Activated effector memory CD4-positive, alpha-beta T cell treated with Interleukin-2 at 50 U/mL for 16 hours (primary cell): Measurements from ENCODE around the gene PHEX.

ENCODE experiments used
- DNase-seq: peaks from one replicate; pipeline ENCODE4 v3.0.0-alpha.2; 2020

The PHEX gene

DNA sequence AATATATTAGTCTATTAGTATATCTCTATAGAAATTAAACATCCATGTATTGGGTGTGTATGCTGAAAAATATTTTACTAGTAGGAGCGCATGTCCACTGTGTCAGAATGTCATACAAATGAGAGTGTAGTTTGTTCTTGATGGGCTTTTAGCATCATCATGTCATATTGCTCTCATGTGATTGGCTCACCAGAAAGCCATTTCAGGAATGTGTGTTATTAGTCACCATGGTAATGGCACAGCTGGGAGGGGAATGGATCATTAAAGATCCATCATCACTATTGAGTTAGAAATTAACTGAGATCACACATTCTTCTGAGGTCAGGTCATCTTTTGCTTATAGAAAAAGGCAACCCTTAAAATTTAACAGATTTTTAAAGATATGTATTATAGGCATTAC lies 77.3 kb downstream of the PHEX start:
- DNase-seq: no peak

DNA sequence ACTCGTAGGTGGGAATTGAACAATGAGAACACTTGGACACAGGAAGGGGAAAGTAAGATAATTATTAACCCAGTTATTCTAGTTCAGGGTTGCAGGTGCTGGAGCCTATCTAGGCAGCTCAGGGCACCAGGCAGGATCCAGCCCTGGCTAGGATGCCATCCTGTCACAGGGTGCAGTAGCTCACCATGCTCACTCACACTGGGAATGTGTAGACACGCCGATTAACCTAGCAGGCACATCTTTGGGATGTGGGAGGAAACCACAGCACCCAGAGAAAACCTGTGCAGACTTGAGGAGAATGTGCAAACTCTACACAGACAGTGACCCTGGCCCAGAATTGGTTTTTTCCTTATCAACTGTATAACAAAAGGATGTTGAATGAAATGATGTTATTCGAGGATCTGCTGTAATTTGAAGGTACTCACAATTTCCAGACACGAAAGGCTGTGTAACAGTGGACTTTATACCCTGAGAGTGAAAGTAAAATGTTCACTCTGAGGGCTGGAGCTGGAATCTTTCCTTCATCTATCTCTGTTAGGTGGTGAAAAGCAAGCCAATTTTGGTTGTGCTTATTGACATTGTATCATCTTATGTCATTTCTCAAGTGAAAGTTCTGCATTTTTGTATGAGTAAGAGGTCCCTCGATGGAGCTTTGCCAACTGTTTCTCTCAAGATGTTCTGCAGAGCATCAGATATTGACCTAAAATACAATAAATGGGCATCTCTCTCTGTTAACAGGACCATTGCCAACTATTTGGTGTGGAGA lies 78.8 kb downstream of the PHEX start:
- no peak for DNase-seq

DNA sequence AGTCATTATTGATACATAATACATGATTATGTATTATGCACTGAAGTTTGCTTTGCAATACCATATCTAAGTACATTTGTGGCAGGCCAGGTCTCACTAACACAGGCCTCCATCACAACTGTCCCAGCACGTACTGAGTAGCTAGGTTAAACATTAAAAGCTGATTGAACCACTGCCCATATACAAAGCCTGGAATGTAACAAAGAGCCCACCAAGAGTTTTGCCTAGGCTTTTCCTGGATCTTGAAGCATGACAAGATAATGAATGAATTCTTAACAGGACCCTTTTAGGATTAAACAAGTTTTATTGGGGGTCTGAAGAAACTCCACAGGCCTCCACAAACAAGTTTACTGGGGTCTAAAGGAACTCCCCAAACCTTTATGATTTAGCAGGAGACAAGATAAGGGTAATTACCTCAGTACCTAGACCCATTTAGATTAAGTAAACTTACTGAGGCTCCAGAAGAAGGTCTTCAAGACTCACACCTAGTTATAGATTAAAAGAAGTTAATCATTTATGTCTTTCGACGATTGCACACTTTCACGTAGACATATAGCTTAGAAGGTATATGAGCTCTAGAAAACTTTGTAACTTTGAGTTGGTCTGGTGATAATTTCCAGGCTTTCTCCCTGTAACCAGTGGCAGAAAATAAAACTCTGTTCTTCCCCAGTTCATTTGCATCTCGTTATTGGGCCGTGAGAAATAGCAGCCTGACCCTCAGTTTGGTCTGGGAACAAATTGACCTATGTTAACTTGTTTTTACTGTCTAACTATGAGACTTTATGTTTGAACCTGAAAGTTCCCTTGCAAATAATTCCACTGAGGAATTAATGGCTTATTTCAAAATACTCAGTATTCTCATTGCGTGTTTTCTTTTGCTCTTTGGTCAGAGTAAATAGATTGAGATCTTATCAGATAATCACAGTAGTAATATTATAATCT lies 84.8 kb downstream of the PHEX start:
- DNase-seq: no peak

DNA sequence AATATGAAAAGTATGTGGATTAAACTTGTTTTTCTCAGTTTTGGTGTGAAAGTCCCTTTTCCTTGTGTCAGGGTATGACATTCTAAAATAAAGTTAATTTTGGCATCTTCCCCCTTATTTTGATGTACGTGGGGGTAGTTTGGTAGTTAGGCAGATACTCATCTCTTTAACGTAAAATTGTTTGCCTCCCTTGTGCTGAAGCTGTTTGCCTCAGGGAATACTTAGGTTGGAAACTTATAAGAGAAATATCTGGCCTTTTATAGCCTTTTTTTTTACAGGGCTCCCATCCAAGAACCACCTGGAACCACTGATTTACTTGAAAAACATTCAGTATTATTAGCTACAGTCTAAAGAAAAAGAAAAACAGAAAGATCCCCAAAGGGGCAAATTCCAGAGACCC lies 85.5 kb downstream of the PHEX start:
- no peak for DNase-seq

DNA sequence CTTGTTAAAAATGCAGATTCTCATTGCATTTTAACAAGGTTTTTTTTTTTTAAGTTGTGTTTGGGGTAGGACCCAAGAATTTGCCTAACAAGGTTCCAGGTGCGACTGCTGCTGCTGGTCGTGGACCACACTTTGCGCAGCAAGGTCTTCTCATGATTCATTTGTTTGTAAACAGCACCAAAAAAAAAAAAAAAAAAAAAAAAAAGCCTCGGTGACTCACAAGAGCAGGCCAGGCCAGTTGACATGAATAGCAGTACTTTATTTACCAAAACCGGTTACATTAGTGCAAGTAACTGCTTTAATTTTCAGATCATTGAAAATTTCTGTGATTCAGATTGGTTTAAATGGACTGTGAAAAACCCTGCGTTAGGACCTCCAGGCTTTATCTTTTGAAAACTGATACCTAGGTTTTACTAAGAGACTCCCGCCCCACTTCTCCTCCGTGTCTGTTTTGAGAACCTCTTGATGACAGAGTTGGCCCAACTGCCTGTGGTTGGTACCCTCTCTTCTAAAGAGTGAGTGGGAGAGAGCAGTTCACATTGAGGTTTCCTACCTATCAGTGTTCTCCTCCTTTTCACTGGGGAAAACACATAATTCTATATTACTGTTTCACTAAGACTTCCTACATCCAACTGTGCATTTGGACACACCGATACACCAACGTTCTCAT lies 86.2 kb downstream of the PHEX start:
- DNase-seq: no peak

DNA sequence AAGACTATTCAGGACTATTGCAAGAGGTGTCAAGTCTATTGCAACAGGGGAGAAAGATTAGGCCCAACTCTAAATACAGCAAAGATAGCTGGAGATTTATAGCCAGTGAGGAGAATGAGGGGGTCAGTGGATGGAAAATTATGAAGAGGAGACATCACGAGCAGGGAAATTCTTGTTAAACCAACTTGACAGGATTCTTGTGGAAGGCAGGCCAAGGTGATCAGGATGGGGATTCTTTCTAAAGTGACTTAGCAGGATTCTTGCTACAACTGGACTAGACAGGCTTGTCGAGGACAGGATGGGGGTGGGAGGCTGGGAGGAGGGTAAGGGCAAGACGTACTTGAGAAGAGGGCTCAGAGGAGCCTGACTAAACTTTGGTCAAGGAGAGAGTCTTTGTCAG lies 89.0 kb downstream of the PHEX start:
- no peak for DNase-seq

DNA sequence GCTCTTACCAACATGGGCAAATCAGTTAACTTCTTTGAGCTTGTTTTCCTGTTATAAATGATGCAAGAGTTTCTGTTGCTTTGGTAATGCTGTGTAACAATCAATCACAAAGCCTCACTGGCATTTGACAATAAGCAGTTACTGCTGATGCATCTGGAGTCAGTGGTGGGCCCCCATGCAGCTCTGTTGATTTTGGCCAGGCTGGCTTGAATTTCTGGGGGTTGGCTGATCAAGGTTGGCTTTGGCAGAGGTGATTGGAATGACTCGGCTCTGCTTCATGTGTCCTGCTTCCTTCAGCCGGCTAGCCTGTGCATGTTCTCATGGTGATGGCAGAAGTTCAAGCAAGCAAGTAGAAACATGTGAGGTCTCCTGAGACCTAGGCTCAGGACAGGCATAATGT lies 90.4 kb downstream of the PHEX start:
- no peak for DNase-seq

DNA sequence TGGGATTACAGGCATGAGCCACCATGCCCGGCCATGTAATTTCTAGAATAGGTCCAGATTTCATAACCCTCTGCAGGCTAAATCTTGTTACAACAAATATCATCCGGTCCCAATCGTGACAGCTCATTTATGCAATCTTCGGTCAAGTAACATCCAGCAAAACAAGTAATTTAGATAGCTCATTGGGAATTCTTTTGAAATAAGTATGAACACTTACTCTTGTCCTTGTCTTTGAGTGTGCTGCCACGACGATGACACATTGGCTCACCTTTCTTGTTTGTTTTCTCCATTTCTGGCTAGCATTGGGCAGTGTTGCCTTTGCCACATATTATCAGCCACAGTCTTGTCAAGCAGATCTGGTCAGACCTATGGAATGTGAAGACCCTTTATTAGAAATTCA lies 92.0 kb downstream of the PHEX start:
- DNase-seq: no peak

DNA sequence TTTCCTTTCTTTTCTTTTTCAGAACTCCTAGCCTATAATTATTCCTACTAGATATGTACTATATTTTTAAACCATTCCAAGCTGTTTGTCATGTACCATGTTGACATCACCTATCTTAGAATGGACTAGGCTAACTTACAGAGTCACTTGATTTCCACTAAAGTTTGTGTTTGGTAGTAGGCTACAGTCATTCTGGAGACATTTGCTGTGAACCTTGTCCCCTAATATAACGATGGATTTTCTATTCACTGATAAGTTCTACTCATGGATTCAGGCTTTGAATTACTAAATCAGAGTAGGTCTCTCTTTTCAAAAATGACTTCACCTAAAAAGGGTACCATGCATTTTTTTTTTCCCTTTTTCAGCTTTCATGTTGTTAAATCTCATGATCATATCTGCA lies 93.4 kb downstream of the PHEX start:
- DNase-seq: no peak

DNA sequence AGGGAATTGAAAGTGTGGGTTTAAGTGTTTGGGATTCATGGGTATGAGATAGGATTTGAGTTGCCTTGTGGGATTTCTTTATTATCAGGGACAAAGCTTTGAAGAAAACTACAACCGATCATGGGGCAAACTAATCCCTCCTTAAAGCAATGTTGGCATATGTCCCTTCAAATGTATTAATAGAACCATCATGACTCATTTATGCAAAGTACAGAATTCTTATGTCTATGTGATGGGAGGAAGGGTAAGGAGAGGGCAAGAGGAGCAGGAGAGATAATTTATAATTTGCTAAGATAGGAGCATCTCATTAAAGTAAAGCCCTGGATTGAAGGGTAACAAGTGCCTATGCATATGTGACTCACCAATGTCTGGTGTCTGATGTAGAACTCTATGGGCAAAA lies 94.2 kb downstream of the PHEX start:
- no peak for DNase-seq

DNA sequence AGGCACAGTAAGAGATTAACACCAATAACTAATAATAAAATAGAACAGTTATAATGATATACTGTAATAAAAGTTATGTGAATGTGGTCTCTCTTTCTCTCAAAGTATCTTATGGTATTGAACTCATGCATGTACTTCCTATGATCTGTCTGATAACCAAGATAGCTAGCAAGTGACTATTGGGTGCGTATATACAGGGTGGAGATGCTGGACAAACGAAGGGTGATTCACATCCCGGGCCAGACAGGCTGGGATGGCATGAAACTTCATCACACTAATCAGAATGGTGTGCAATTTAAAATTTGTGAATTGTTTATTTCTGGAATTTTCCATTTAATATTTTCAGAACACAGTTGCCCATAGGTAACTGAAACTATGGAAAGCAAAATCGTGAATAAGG lies 96.8 kb downstream of the PHEX start:
- DNase-seq: no peak

DNA sequence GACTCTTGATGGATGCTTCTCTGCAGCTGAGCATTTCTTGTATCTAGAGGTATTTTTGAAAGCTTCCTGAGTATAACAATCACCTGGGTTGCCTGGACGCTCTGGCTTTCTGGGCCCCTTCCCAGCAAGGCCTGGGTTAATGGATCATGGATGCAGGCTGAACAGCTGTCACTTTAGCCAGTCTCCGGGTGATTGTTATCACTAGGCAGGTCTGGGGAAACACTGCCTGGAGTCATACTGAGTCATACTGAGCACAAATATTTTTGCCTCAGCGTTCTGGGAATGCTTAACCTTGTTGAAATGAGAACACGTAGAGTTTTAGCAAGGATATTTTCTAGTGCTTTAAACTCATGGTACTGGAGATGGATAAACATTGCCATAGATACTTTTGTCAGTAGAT lies 102.6 kb downstream of the PHEX start:
- DNase-seq: no peak

DNA sequence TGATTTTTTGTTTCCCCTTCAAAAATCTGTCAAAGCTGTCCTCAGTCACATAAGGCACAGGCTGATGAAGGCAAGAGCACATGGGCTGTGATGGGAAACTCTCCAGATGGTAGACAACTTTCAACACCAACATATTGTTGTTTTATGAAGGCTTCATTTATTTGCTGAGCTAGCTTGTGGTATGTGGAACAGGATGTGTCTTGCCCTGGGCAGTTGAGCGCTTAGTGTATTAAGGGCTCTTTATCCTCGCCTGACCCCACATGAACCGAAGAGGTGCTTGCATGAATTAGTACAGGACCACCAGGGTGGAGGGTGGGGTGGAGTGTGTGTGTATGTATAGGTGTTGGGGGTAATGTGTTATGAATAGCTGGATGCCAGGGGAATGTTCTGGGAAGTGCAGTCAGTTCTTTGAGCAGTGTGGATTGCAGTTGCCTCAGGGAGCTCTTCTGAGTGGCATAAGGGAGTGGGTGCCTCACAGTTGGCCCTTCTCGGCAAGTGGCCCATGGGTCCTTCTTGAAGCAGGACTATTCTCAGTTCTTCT lies 103.1 kb downstream of the PHEX start:
- DNase-seq: no peak

DNA sequence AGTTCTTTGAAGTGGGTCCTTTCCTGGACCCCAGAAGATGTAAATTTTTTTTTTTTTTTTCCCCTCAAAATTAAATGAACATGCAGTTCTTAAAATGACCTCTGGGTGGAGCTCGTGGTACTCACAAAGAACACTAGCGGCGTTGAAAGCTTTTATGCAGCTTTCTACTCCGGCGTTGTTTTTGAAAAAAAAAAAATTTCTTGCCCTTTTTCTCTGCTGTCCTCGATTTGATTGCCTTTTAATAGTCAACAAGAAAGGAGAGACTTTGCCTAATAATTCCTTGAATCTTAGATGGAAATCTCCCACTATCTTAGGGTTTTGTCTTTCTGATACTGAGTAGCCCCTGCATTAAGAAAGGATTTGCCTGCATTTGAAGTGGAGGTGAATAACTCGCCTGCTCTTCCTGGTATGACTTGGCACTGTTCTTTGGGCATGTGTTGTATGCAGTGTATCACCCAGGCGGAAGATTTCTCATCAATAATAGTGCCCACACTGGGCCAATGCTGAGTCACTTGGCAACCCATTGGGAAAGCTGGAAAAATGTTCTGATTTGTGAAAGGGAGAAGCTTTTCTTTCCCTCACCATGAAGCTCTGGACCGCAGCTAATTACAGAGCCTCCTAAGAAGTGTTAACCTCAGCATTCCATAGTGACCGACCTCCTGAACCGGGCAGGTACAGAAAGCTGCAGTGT lies 104.0 kb downstream of the PHEX start:
- DNase-seq: no peak

DNA sequence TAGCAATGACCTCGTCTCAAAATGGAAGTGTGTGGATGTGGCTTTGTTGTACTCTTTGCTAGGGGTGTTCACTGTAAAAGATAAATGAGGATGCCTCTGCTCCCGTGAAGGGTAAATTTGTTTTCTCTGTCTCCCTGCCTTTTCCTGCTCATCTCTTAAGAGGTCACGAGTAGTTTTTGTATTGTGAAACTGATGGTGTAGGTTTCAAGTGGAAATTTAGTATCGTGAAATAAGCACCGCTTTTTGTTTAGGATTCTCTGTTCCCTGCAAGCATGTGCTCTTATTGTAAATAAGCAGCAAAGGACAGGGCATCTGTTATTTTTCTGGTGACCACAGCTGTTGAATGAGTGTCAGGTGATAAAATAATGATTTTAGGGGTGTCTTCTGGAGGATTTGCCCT lies 104.6 kb downstream of the PHEX start:
- DNase-seq: no peak

DNA sequence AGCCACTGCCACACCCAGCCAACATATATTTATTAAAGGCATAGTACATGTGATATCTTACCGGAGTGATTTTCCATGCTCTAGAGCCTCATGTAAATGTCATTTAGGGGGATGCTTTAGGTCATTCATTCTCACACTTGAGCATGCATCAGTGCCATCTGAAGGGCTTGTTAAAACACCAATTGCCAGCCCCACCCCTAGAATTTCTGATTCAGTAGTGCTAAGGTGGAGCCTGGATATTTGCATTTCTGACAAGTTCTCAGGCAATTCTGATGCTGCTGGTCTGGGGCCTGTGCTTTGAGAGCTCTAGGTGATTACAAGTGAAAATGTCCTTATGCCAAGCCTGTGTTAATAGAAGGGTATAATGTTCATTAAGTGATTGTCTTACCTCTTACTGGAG lies 107.7 kb downstream of the PHEX start:
- DNase-seq: no peak

DNA sequence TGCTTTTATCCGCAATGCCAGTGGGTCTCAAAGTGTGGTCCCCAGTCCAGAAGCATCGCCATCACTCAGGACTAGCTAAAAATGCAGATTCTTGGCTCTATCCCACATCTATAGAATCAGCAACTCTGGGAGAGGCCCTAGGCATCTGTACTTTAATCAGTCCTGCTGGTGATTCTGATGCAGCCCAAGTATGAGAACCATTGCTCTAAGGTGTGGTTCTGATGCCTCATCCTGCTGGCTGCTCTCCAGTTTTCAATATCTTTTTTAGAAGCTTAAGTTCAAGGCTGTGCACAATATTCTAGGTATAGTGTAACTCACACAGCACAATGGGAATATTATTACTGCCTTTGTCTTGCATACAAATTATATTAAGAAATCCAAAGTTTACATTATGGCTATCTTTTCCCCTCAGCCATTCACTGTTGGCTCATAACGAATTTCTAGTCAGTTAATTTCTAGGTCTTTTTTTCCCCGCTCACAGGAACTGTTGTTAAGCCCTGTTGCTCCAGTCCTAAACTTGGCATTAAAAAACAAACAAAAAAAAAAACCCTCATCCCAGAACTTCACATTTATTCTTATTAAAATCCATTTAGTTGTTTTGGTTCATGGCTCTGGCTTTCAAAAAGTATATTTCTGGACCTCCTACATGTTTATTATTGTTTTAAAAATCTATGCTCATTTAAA lies 109.1 kb downstream of the PHEX start:
- no peak for DNase-seq

DNA sequence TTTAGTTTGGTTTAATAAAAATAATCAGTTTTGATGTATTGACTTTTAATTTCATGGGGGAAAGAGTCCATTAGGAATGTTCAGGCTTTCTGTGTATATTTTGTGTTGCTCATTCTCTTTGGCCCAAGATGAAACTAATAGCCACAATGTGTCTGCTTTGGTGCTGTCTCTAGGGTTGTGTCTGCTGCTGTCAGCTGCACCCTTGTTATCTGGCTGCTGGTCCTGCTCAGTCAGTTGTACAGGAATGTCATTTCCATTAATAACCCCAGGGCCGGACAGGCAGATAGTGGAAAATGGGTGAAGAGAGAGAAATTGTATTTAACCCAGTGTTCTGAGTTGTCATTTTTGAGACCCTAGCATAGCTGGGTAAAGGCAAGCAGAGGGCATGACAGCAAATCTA lies 115.1 kb downstream of the PHEX start:
- no peak for DNase-seq

DNA sequence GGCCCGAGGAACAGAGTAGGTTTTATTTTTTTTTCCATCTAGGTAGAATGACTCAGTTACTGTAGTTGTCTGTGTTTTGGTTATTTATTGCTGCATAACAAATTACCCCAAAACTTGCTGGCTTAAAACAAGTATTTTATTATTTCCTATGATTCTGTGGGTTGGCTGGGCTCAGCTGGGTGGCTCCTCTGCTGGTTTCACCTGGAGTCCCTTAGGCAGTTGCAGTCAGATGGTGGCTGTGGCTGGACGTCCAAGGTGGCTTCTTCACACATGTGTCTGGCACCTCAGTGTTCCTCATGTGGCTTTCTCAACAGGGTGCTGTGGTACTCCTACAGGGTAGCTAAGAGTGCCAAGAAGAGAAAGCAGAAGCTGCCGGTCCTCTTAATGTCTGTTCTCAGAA lies 115.8 kb downstream of the PHEX start:
- no peak for DNase-seq

DNA sequence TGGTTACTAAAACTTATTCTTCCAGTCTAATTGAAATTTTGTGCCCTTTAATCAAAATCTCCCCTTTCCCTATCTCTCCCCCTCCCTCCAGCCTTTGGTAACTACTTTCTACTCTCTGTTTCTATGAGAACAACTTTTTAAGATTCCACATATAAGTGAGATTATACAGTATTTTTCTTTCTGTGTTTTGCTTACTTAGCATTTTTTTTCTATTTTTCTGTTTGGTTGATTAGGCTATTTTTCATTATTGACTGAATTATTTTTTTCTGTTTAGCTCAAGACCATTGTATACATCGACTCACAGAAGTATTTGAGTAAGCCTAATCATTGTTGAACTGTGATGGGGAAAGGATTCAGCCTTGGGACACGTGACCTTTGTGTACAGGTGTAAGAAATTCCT lies 116.4 kb downstream of the PHEX start:
- no peak for DNase-seq

DNA sequence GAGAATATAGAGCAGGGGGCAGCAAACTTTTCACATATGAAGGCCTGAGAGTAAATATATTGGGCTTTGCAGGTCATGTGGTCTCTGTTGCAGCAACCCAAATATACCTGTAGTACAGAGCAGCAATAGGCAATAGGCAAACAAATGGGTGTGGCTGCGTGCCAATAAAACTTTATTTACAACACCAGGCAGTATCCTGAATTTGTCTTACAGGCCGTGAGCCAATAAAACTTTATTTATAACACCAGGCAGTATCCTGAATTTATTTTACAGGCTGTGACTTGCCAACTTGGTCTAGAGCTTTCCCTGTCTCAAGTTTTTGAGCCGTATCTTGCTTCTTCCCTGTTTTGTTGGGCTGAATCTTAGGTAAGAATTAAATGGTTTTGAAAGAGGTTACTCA lies 118.2 kb downstream of the PHEX start:
- DNase-seq: no peak

DNA sequence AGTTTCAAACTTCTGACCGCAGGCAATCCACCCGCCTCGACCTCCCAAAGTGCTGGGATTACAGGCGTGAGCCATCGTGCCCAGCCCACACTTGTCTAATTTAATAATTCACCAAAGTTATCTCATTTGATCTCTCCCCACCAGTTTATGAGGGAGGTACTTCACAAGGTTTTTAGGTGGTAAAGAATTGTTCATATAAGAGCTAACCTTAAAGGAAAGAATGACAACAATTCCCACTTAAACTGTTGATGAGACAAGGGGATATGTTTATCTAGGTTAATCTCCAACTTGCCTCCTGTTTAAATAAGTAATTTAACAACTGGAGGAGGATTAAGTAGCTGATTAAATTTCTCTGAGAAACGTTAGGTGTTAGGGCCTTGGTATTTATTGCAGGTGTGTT lies 123.0 kb downstream of the PHEX start:
- no peak for DNase-seq
